Prostate gland (tissue), 2 donors: Measurements from ENCODE around the gene TBCCD1.

ENCODE experiments used
- CTCF ChIP-seq, 4 experiments: fragments of 200-600 bp in 2 of 4; fragments of 450-650 bp in 2 of 4; sonication (generic) in 2 of 4; IDR thresholded peaks; 1 replicate in 3 of 4; 2 replicates in 1 of 4; pipeline ENCODE4 v1.5.1; 2016 to 2019; ENCODE audit warnings: antibody characterized with exemption in 4 of 4, mild to moderate bottlenecking in 2 of 4, moderate library complexity in 2 of 4
- POLR2A ChIP-seq: fragments of 450-650 bp; IDR thresholded peaks from one replicate; pipeline ENCODE4 v1.6.1; 2016; ENCODE audit warnings: antibody characterized with exemption, mild to moderate bottlenecking
- POLR2AphosphoS5 ChIP-seq: sonication (generic); formaldehyde crosslinking; IDR thresholded peaks from one replicate; pipeline ENCODE4 v1.6.1; 2017; ENCODE audit warnings: antibody characterized with exemption

GRCh38 chr3:186524616-186525015 lies 42.5 kb downstream of the TBCCD1 start:
- no peak for TF ChIP-seq POLR2A
- no peak for TF ChIP-seq CTCF (IDR thresholded peaks at IDR 0.05)
- TF ChIP-seq POLR2AphosphoS5: no peak
